HEK293T (cell line): ENCODE results near the gene LCP1.

Experiments
- FOXA1 ChIP-seq: fragments of 450-650 bp; IDR thresholded peaks from 2 replicates; pipeline ENCODE4 v1.6.1; 2016; ENCODE audit warnings: mild to moderate bottlenecking
- NFRKB ChIP-seq: fragments of 450-650 bp; IDR thresholded peaks from 2 replicates; pipeline ENCODE4 v1.6.1; 2016; ENCODE audit warnings: mild to moderate bottlenecking, moderate library complexity

DNA sequence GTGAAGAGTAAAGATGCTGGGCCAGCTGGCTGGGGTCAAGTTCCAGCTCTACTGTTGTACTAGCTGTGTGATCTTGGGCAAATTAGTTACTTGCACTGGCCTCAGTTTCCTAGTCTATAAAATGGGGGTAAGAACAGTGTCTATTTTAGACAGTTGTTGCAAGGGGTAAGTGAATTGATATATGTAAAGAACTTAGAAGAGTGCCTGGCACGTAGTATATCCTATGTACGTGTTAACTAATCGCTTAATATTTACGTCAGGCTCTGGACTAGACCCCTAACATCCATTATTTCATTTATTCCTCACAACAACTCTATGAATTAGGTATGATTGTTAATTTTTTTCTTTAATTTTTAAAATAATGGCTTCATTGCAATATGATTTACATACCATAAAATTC, 3.7 kb upstream of the LCP1 start:
- no peak for TF ChIP-seq NFRKB
- TF ChIP-seq FOXA1 = no peak
